Esophagus (tissue), 2 donors: ENCODE data around the gene SMIM3. TPM values are rescaled to one million over a fixed set of nuclear protein-coding genes. Genes with fewer than 3 reads are reported as not detected.
"Not testable (repeated sequence)": the region's sequence is repeated elsewhere in the genome, so short reads cannot be mapped to it uniquely, and the experiment has no call there.

Experiments used
- H3K27ac ChIP-seq, 2 donors: one replicate each; pipeline ENCODE4 v1.5.1; 2013; ENCODE audit warnings: low read depth in 2 of 2, mild to moderate bottlenecking in 2 of 2, inconsistent platforms in 1 of 2, low read length in 1 of 2, moderate library complexity in 1 of 2
- H3K27me3 ChIP-seq, 2 donors: one replicate each; pipeline ENCODE4 v1.6.1; 2013; ENCODE audit warnings: low read length in 2 of 2, control low read depth in 1 of 2, mild to moderate bottlenecking in 1 of 2; ENCODE audit not compliant: insufficient read depth in 2 of 2, control insufficient read depth in 1 of 2
- H3K36me3 ChIP-seq, 2 donors: one replicate each; pipeline ENCODE4 v1.6.1; 2013; ENCODE audit warnings: low read length in 1 of 2; ENCODE audit not compliant: control insufficient read depth in 2 of 2, insufficient read depth in 2 of 2
- H3K4me1 ChIP-seq, 2 donors: one replicate each; pipeline ENCODE4 v1.6.1; 2013; ENCODE audit warnings: low read length in 1 of 2; ENCODE audit not compliant: control insufficient read depth in 2 of 2, insufficient read depth in 2 of 2
- H3K4me3 ChIP-seq, 2 donors: one replicate each; pipeline ENCODE4 v1.5.1; 2013; ENCODE audit warnings: low read length in 2 of 2, mild to moderate bottlenecking in 2 of 2, low read depth in 1 of 2, moderate library complexity in 1 of 2
- H3K9me3 ChIP-seq, 2 donors: one replicate each; pipeline ENCODE4 v1.6.1; 2013; ENCODE audit warnings: mild to moderate bottlenecking in 2 of 2, low read depth in 1 of 2, low read length in 1 of 2, moderate library complexity in 1 of 2; ENCODE audit not compliant: control insufficient read depth in 2 of 2, insufficient read depth in 1 of 2
- WGBS, 2 donors: extraction: QIAGEN DNeasy Blood & Tissue Kit; methylation state at CpG; one replicate each; pipeline ENCODE4 v1.1.7; 2013; 5-methylcytosine and 5-hydroxymethylcytosine counted together
- polyA plus RNA-seq, 2 donors: library from polyadenylated mRNA; stranded (reverse); fragments of 200-250 nt; gene quantifications; one replicate each; pipeline ENCODE4 v1.2.3, GENCODE V29; 2013
- donor health status: healthy with polysubstance abuse.
- donor health status: Bipolar disorder and iron deficiency.

The SMIM3 gene
- polyA plus RNA-seq = 1 to 10 TPM; 4.5 to 9.6 TPM

GRCh38 chr5:150778517-150779396, at the start of gene SMIM3:
Gene SMIM3, plus strand, starts transcription at chr5:150778757. Its CDS starts 16,684 bp downstream, at chr5:150795441.
- Histone ChIP-seq H3K36me3 (no peaks in the 10 kb centered on the region), H3K9me3 (no peaks in the 10 kb centered on the region), H3K27ac (peak within 1 kb of the TSS; percentile 88 to 96), H3K4me1 (peaks cover 8 to 21% of the 10 kb centered on the region in 2 donors), H3K4me3 (peak within 1 kb of the TSS; percentile 67 to 79), H3K27me3 (no peaks in the 10 kb centered on the region)
- WGBS, 2 donors = 1% methylated on average over 39 to 59 of the region's 59 CpGs

GRCh38 chr5:150729859-150730258, 48.7 kb upstream of the SMIM3 start:
- Histone ChIP-seq H3K4me3 (no peak overlapping the region), H3K27me3 (no peaks in the 10 kb centered on the region), H3K9me3 (no peaks in the 10 kb centered on the region), H3K36me3 (peaks cover 7 to 8% of the 10 kb centered on the region in 2 donors), H3K4me1 (peaks cover 0 to 2% of the 10 kb centered on the region in 2 donors), H3K27ac (no peak overlapping the region)
- WGBS, 2 donors = 86 to 92% methylated on average over 4 of the region's 4 CpGs

- Histone ChIP-seq H3K36me3 (peaks cover 5 to 8% of the 10 kb centered on the region in 2 donors), H3K4me3 (no peak overlapping the region), H3K27me3 (no peaks in the 10 kb centered on the region), H3K27ac (no peak overlapping the region), H3K9me3 (no peaks in the 10 kb centered on the region), H3K4me1 (peaks cover 0 to 2% of the 10 kb centered on the region in 2 donors)
- WGBS, 2 donors = 92 to 93% methylated on average over 6 of the region's 6 CpGs
Observed at GRCh38 chr5:150731669-150732242, 46.8 kb upstream of the SMIM3 start.

- no peak overlapping the region for H3K4me3 ChIP-seq
- no peaks in the 10 kb centered on the region for H3K9me3 ChIP-seq
- no peak overlapping the region for H3K27ac ChIP-seq
- H3K36me3 ChIP-seq = peaks cover 5 to 8% of the 10 kb centered on the region in 2 donors
- H3K27me3 ChIP-seq = no peaks in the 10 kb centered on the region
- 82 to 90% methylated on average over 7 of the region's 7 CpGs for WGBS, 2 donors
- peaks cover 0 to 2% of the 10 kb centered on the region in 2 donors for H3K4me1 ChIP-seq
Observed at GRCh38 chr5:150734579-150735384, 43.8 kb upstream of the SMIM3 start.

- Histone ChIP-seq H3K27me3 (no peaks in the 10 kb centered on the region), H3K9me3 (no peaks in the 10 kb centered on the region), H3K4me1 (peaks cover 0 to 2% of the 10 kb centered on the region in 2 donors), H3K4me3 (no peak overlapping the region), H3K27ac (no peak overlapping the region), H3K36me3 (peaks cover 0 to 6% of the 10 kb centered on the region in 2 donors)
- 94 to 95% methylated on average over 7 of the region's 7 CpGs for WGBS, 2 donors
Observed at GRCh38 chr5:150738862-150739261, 39.7 kb upstream of the SMIM3 start.

- Histone ChIP-seq H3K36me3 (no peaks in the 10 kb centered on the region), H3K4me1 (no peaks in the 10 kb centered on the region), H3K4me3 (no peak overlapping the region), H3K9me3 (no peaks in the 10 kb centered on the region), H3K27me3 (no peaks in the 10 kb centered on the region), H3K27ac (no peak overlapping the region)
Observed at GRCh38 chr5:150740992-150741391, 37.6 kb upstream of the SMIM3 start.

GRCh38 chr5:150742455-150743141, 36.0 kb upstream of the SMIM3 start:
- 91 to 94% methylated on average over 15 to 18 of the region's 18 CpGs for WGBS, 2 donors

GRCh38 chr5:150743142-150743488, 35.4 kb upstream of the SMIM3 start:
- not testable (repeated sequence) for H3K4me1 ChIP-seq, H3K27ac ChIP-seq, H3K4me3 ChIP-seq, H3K9me3 ChIP-seq, H3K36me3 ChIP-seq, H3K27me3 ChIP-seq
- WGBS, 2 donors = 89 to 96% methylated on average over 9 of the region's 9 CpGs

More at GRCh38 chr5:150742455-150743141, 36.0 kb upstream of the SMIM3 start:
- not testable (repeated sequence) for H3K4me1 ChIP-seq, H3K27ac ChIP-seq, H3K27me3 ChIP-seq, H3K9me3 ChIP-seq, H3K4me3 ChIP-seq, H3K36me3 ChIP-seq

- no peak overlapping the region for H3K4me3 ChIP-seq
- H3K27me3 ChIP-seq = no peaks in the 10 kb centered on the region
- no peak overlapping the region for H3K27ac ChIP-seq
- H3K9me3 ChIP-seq = no peaks in the 10 kb centered on the region
- WGBS, 2 donors = 56 to 65% methylated on average over 2 of the region's 2 CpGs
- no peaks in the 10 kb centered on the region for H3K4me1 ChIP-seq
- peaks cover 0 to 6% of the 10 kb centered on the region in 2 donors for H3K36me3 ChIP-seq
Observed at GRCh38 chr5:150750469-150750868, 28.1 kb upstream of the SMIM3 start.
